Esophagus muscularis mucosa (tissue), 4 donors: Measurements from ENCODE around the gene PMF1. TPM values are rescaled to one million over a fixed set of nuclear protein-coding genes. Genes with fewer than 3 reads are reported as not detected.

ENCODE experiments used
- DNase-seq: peaks from one replicate; pipeline ENCODE4 v3.0.0-alpha.2; 2017; ENCODE audit errors: extremely low spot score
- H3K27ac ChIP-seq, 4 donors: fragments of 200-600 bp; sonication (generic); replicated peaks in 1 of 4; 1 replicate in 3 of 4; 2 replicates in 1 of 4; pipeline ENCODE4 v1.5.1; 2016 to 2019; ENCODE audit warnings: mild to moderate bottlenecking in 1 of 4
- H3K27me3 ChIP-seq, 4 donors: fragments of 200-600 bp; sonication (generic); one replicate each; pipeline versions ENCODE4 v1.5.1 to v1.6.0; 2016 to 2019
- H3K36me3 ChIP-seq, 4 donors: fragments of 200-600 bp; sonication (generic); one replicate each; pipeline ENCODE4 v1.5.1; 2016 to 2019
- H3K4me1 ChIP-seq, 4 donors: fragments of 200-600 bp; sonication (generic); one replicate each; pipeline ENCODE4 v1.5.1; 2016 to 2019
- H3K4me3 ChIP-seq, 4 donors: fragments of 200-600 bp; sonication (generic); 1 replicate in 2 of 4; 2 replicates in 2 of 4; pipeline ENCODE4 v1.5.1; 2016 to 2019; ENCODE audit warnings: mild to moderate bottlenecking in 4 of 4, moderate library complexity in 1 of 4
- H3K9me3 ChIP-seq, 4 donors: fragments of 200-600 bp; sonication (generic); 1 replicate in 3 of 4; 2 replicates in 1 of 4; pipeline ENCODE4 v1.5.1; 2016 to 2019
- EP300 ChIP-seq: sonication (generic); formaldehyde crosslinking; IDR thresholded peaks from one replicate; pipeline ENCODE4 v1.6.1; 2017; ENCODE audit warnings: antibody characterized with exemption
- POLR2A ChIP-seq: fragments of 450-650 bp; IDR thresholded peaks from one replicate; pipeline ENCODE4 v1.6.1; 2017; ENCODE audit warnings: antibody characterized with exemption, moderate library complexity, mild to moderate bottlenecking, low read depth
- POLR2AphosphoS5 ChIP-seq, 2 donors: sonication (generic); formaldehyde crosslinking; IDR thresholded peaks; one replicate each; pipeline ENCODE4 v1.6.1; 2017; ENCODE audit warnings: antibody characterized with exemption in 2 of 2
- WGBS: methylation state at CpG from one replicate; pipeline ENCODE4 v1.1.5; 2018; 5-methylcytosine and 5-hydroxymethylcytosine counted together
- intact Hi-C: fragments of 100-400 bp; cut with DNase I; formaldehyde crosslinking; loops from one replicate; pipeline ENCODE4 v1.15.1; 2023
- total RNA-seq, 4 donors: library from RNA; depleted of rRNA; stranded (reverse); fragments of >200 nt; gene quantifications; one replicate each; pipeline versions ENCODE4 v1.1.0 to v1.2.1, GENCODE V29; 2016
- TF ChIP-seq, protein P1 (sequence below), 3 experiments: fragments of 200-600 bp in 2 of 3; fragments of 450-650 bp in 1 of 3; sonication (generic) in 2 of 3; IDR thresholded peaks; one replicate each; pipeline ENCODE4 v1.5.1; 2017 to 2019; ENCODE audit warnings: antibody characterized with exemption in 3 of 3, mild to moderate bottlenecking in 2 of 3, moderate library complexity in 1 of 3

The PMF1 gene
- total RNA-seq, 4 donors from 2014 or later = 45.0 to 60.4 (median 50.2) TPM

DNA sequence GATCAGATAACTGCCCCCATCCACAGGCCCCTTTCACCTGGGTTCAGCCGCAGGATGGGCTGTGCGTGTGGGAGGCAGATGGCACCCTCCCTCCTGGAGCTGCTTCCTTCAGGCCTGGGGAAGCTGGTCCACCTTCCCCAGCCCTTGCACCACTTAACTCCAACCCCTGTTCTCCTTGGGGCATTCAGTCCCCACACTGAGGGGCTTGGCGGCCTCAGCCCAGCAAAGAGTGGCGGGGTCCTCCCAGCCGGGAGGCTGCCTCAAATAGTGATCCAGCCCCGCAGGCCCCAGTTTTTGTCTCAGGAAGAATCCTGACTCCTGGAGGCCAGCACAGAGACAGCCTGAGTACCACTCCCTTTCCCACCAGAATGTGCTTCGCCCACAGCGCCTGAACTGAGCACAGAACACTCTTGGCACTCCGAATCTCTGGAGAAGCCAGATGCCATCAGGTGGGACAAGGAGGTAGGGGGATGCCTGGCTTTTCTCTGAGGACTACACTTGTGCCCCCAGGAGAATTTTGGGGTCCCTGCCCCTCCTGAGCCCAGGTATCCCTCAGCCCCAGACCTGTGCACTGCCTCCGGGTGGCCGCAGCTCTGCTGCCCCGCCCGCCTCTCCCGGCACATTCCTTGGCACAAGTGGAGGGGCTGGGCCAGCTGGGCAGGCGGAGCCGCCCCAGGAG, 34.1 kb downstream of the PMF1 start:
- Histone ChIP-seq H3K27ac (no peak overlapping the region), H3K36me3 (peaks cover 18 to 40% (median 34%) of the 10 kb centered on the region in 4 donors), H3K9me3 (no peaks in the 10 kb centered on the region), H3K27me3 (peaks cover 0 to 33% (median 8%) of the 10 kb centered on the region in 4 donors), H3K4me1 (peaks cover 30 to 39% (median 37%) of the 10 kb centered on the region in 4 donors), H3K4me3 (no peak overlapping the region)
- intact Hi-C loops = no loop called here
- DNase-seq = no peak
- WGBS = 57% methylated on average over 6 of the region's 16 CpGs
- TF ChIP-seq EP300 = no peak
- TF ChIP-seq POLR2AphosphoS5 (IDR thresholded peaks at IDR 0.05) = no peak
- TF ChIP-seq POLR2A = no peak
- TF ChIP-seq, protein P1, sequence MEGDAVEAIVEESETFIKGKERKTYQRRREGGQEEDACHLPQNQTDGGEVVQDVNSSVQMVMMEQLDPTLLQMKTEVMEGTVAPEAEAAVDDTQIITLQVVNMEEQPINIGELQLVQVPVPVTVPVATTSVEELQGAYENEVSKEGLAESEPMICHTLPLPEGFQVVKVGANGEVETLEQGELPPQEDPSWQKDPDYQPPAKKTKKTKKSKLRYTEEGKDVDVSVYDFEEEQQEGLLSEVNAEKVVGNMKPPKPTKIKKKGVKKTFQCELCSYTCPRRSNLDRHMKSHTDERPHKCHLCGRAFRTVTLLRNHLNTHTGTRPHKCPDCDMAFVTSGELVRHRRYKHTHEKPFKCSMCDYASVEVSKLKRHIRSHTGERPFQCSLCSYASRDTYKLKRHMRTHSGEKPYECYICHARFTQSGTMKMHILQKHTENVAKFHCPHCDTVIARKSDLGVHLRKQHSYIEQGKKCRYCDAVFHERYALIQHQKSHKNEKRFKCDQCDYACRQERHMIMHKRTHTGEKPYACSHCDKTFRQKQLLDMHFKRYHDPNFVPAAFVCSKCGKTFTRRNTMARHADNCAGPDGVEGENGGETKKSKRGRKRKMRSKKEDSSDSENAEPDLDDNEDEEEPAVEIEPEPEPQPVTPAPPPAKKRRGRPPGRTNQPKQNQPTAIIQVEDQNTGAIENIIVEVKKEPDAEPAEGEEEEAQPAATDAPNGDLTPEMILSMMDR (IDR thresholded peaks at IDR 0.05) = no peak

DNA sequence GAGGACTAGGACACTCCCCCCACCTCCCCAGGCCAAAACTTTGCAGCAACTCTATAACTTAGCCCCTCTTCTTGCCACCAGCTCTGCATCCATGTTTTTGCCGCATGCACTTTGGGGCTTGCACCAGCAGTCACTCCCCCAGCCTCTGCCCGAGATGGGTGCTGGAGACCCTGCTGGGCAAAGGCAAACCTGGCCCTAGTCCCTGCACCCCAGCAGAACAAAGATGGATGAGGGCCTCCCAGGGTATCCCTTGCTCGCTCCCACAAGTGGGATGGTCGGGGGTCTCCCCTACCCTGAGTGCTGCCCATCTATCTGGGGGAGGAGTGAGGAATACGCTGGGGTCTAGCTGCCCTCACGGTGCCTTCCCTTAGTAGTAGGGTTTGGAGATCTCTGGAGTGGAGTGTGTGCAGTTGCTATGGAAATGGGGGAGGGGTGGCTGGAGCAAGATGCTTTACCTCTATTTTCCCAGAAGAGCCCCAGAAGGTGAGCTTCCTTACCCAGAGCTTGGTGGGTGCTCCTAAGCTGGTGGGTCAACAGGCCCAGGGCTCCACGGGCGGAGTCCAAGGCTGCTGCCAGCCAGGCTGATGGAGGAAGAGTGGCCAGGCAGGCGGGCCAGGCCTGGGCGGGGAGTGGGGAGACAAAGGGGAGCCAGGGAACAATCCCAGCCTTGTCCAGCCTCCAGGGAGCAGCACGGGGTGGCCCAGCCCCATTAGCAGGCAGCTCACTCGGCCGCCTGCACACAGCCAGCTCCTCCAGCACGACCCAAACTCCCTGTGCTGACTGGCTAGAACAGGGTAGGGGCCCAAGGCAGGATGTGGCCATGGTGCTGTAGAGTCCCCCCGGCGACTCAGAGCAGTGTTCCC, 34.9 kb downstream of the PMF1 start, which contains the start of gene PAQR6:
PAQR6 (minus strand) TSS at position 597 of the 863 bp plus-strand sequence. CDS start 1,325 bp downstream, outside the sequence.
- WGBS = 67% methylated on average over 6 of the region's 16 CpGs
- Histone ChIP-seq H3K9me3 (no peaks in the 10 kb centered on the region), H3K4me3 (no peak within 1 kb of the TSS), H3K27me3 (peaks cover 0 to 33% (median 8%) of the 10 kb centered on the region in 4 donors), H3K4me1 (peaks cover 30 to 42% (median 39%) of the 10 kb centered on the region in 4 donors), H3K36me3 (peaks cover 26 to 40% (median 37%) of the 10 kb centered on the region in 4 donors), H3K27ac (no peak within 1 kb of the TSS)
- intact Hi-C loops = no loop called here
- DNase-seq = no peak
- TF ChIP-seq POLR2AphosphoS5 (IDR thresholded peaks at IDR 0.05) (peak in 1 of 2 donors; percentile 34), POLR2A (no peak)

DNA sequence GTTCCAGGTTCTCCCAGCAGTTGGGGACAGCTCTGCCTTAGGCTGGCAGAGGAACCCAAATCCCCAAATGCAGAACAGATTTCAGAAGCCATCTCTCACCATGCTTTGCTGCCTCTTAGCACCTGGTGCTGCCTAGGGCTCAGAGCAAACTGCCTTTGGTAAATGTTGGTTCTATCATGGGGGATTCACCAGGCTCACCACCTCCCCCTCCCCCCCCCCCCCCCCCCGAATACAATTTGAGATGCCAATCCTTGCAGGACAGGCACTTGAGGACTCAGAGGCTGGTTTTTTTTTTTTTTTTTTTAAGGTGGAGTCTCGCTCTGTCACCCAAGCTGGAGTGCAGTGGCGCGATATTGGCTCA, 35.5 kb downstream of the PMF1 start:
- H3K4me3 ChIP-seq = no peak overlapping the region
- peaks cover 0 to 33% (median 8%) of the 10 kb centered on the region in 4 donors for H3K27me3 ChIP-seq
- H3K36me3 ChIP-seq = peaks cover 32 to 45% (median 43%) of the 10 kb centered on the region in 4 donors
- H3K9me3 ChIP-seq = no peaks in the 10 kb centered on the region
- DNase-seq = no peak
- intact Hi-C loops = no loop called here
- peaks cover 30 to 42% (median 39%) of the 10 kb centered on the region in 4 donors for H3K4me1 ChIP-seq
- WGBS = 82% methylated on average over 4 of the region's 4 CpGs
- H3K27ac ChIP-seq = no peak overlapping the region
- TF ChIP-seq POLR2AphosphoS5 (IDR thresholded peaks at IDR 0.05) = no peak
- no peak for TF ChIP-seq EP300
- TF ChIP-seq, protein P1 (IDR thresholded peaks at IDR 0.05) = no peak
- no peak for TF ChIP-seq POLR2A

DNA sequence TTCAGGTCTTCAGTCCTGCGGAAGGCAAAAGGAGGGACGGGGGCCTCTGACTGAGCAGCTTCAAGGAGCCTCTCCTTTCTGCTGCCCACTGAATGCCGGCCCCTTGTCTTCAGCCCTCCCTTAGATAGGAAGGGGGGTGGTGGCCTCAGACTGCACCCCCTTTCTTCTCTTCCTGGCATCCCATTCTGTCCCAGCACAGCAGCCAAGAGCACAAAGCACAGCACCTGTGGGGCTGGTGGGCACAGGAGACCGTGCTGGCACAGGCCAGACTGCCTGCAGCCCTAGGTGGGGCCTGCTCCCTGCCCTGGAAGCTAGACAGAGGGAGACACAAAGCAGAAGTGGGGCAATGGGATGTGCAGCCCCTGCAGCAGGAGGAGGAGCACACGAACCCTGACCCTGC, 36.8 kb downstream of the PMF1 start:
- peaks cover 30 to 42% (median 39%) of the 10 kb centered on the region in 4 donors for H3K4me1 ChIP-seq
- H3K9me3 ChIP-seq = no peaks in the 10 kb centered on the region
- DNase-seq = no peak
- 74% methylated on average over 4 of the region's 5 CpGs for WGBS
- no peak for TF ChIP-seq POLR2A
- no peak for TF ChIP-seq EP300
- no peak for TF ChIP-seq POLR2AphosphoS5 (IDR thresholded peaks at IDR 0.05)
- TF ChIP-seq, protein P1 (IDR thresholded peaks at IDR 0.05) = no peak
- peaks cover 0 to 24% (median 8%) of the 10 kb centered on the region in 4 donors for H3K27me3 ChIP-seq
- no peak overlapping the region for H3K27ac ChIP-seq
- peaks cover 36 to 56% (median 54%) of the 10 kb centered on the region in 4 donors for H3K36me3 ChIP-seq
- no peak overlapping the region for H3K4me3 ChIP-seq
- intact Hi-C loops = no loop called here

DNA sequence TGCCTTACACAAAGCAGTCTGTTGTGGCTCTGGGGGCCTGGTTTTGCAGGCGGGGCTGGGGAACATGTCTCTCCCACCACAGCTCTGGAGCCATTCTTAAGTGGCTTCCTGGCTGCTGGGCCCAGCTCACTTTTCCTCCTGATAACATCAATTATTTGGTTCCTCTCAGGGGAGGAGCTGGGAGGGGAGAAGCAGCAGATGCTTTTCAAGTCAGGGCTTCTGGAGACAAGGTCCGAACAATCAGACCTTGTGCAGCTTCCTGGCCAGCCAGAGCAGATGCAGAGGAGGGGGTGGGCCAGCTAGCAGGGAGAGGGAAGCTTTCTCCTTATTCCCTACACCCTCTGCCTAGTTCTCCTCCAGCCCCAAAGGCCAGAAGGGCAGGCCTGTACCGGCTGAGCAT, 38.7 kb downstream of the PMF1 start:
- H3K36me3 ChIP-seq = peaks cover 48 to 76% (median 73%) of the 10 kb centered on the region in 4 donors
- WGBS = 36% methylated on average over 3 of the region's 3 CpGs
- DNase-seq = no peak
- H3K4me1 ChIP-seq = peaks cover 17 to 26% (median 22%) of the 10 kb centered on the region in 4 donors
- H3K9me3 ChIP-seq = no peaks in the 10 kb centered on the region
- no peak overlapping the region for H3K27ac ChIP-seq
- no peak for TF ChIP-seq POLR2AphosphoS5 (IDR thresholded peaks at IDR 0.05)
- TF ChIP-seq, protein P1 (IDR thresholded peaks at IDR 0.05) = no peak
- TF ChIP-seq POLR2A = no peak
- no peak for TF ChIP-seq EP300
- intact Hi-C loops = no loop called here
- H3K27me3 ChIP-seq = peaks cover 0 to 5% (median 0%) of the 10 kb centered on the region in 4 donors
- no peak overlapping the region for H3K4me3 ChIP-seq
